Gastrocnemius medialis (tissue), 4 donors: ENCODE measurements around the gene PPT1. TPM values are rescaled to one million over a fixed set of nuclear protein-coding genes. Genes with fewer than 3 reads are reported as not detected.

Experiments used
- ATAC-seq, 2 donors: fragments of 150-250 bp; one replicate each; pipeline ENCODE4 v1.9.1; 2016
- DNase-seq, 2 donors: peaks; one replicate each; pipeline ENCODE4 v3.0.0-alpha.2; 2019
- H3K27ac ChIP-seq, 4 donors: fragments of 200-600 bp; sonication (generic); 1 replicate in 1 of 4; 2 replicates in 3 of 4; pipeline ENCODE4 v1.5.1; 2016 to 2018; ENCODE audit warnings: mild to moderate bottlenecking in 2 of 4, moderate library complexity in 1 of 4
- H3K27me3 ChIP-seq, 3 donors: fragments of 200-600 bp; sonication (generic) in 2 of 3; 1 replicate in 1 of 3; 2 replicates in 2 of 3; pipeline versions ENCODE4 v1.5.1 to v1.6.0; 2016 to 2019; ENCODE audit warnings: mild to moderate bottlenecking in 1 of 3, moderate library complexity in 1 of 3
- H3K36me3 ChIP-seq, 2 donors: fragments of 200-600 bp; sonication (generic) in 1 of 2; one replicate each; pipeline ENCODE4 v1.5.1; 2017 to 2018
- H3K4me1 ChIP-seq, 2 donors: fragments of 200-600 bp; sonication (generic) in 1 of 2; one replicate each; pipeline ENCODE4 v1.5.1; 2016 to 2017; ENCODE audit warnings: mild to moderate bottlenecking in 2 of 2
- H3K4me3 ChIP-seq, 4 donors: fragments of 200-600 bp; sonication (generic) in 3 of 4; 1 replicate in 1 of 4; 2 replicates in 3 of 4; pipeline ENCODE4 v1.5.1; 2016 to 2019; ENCODE audit warnings: mild to moderate bottlenecking in 2 of 4
- H3K9me3 ChIP-seq, 3 donors: fragments of 200-600 bp; sonication (generic) in 2 of 3; 1 replicate in 1 of 3; 2 replicates in 2 of 3; pipeline ENCODE4 v1.5.1; 2016 to 2019
- POLR2A ChIP-seq, 2 donors: fragments of 450-650 bp; IDR thresholded peaks; one replicate each; pipeline ENCODE4 v1.6.1; 2017; ENCODE audit warnings: antibody characterized with exemption in 2 of 2, mild to moderate bottlenecking in 2 of 2, moderate library complexity in 2 of 2
- in situ Hi-C, 4 donors: fragments of 200-750 bp; cut with MboI; loops; one replicate each; pipeline versions ENCODE4 v1.15.0 to v1.8.0; 2017; ENCODE audit warnings: low sequenced_read_pairs in 4 of 4
- intact Hi-C: fragments of 100-400 bp; cut with DNase I; formaldehyde crosslinking; loops from one replicate; pipeline ENCODE4 v1.15.1; 2023; ENCODE audit warnings: low total_unique reads
- total RNA-seq, 4 donors: library from RNA; depleted of rRNA; stranded (reverse); fragments of >200 nt; gene quantifications; one replicate each; pipeline versions ENCODE4 v1.1.0 to v1.2.3, GENCODE V29; 2016
- TF ChIP-seq, protein P1 (sequence below), 5 experiments: fragments of 450-650 bp in 3 of 5; fragments of 200-600 bp in 2 of 5; sonication (generic) in 2 of 5; IDR thresholded peaks in 4 of 5; conservative IDR thresholded peaks in 1 of 5; 1 replicate in 4 of 5; 2 replicates in 1 of 5; pipeline ENCODE4 v1.5.1; 2016 to 2019; ENCODE audit warnings: antibody characterized with exemption in 5 of 5, mild to moderate bottlenecking in 3 of 5, moderate library complexity in 3 of 5

Gene PPT1
- total RNA-seq, 4 donors from 2014 or later = 8.5 to 23.2 (median 13.4) TPM

DNA sequence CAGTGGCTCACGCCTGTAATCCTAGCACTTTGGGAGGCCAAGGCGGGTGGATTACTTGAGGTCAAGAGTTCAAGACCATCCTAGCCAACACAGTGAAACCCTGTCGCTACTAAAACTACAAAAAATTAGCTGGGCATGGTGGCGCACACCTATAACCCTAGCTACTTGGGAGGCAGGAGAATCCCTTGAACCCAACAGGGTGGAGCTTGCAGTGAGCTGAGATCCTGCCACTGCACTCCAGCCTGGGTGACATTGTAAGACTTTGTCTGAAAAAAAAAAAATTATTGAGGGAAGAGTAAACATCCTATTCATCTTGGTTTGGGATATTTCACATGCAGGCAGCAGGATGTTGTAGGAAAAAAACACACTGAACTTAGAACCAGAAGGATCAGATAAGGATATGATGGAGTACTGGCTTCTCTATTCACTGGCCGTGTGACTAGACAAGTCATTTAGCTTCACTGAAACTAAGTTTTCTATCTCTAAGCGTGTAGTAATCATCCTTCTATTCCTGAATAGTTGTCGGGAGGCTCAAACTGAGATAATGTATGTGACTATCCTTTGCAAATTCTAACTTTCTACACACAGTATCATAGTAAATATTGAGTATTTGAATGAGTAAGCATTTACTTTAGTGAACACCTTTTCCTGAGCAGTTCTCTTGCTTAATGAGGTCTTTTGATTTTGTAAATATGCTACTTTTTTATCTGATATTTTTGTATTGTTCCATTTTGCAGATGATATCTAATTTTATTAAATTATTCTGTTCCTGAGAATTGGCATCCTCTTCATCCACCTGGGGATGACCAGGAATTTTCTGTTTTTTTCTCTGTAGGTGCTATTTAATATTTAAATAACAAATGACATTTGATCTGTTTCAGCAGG is 38.4 kb downstream of the PPT1 start:
- no peaks in the 10 kb centered on the region for H3K27me3 ChIP-seq
- TF ChIP-seq, protein P1, sequence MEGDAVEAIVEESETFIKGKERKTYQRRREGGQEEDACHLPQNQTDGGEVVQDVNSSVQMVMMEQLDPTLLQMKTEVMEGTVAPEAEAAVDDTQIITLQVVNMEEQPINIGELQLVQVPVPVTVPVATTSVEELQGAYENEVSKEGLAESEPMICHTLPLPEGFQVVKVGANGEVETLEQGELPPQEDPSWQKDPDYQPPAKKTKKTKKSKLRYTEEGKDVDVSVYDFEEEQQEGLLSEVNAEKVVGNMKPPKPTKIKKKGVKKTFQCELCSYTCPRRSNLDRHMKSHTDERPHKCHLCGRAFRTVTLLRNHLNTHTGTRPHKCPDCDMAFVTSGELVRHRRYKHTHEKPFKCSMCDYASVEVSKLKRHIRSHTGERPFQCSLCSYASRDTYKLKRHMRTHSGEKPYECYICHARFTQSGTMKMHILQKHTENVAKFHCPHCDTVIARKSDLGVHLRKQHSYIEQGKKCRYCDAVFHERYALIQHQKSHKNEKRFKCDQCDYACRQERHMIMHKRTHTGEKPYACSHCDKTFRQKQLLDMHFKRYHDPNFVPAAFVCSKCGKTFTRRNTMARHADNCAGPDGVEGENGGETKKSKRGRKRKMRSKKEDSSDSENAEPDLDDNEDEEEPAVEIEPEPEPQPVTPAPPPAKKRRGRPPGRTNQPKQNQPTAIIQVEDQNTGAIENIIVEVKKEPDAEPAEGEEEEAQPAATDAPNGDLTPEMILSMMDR (IDR thresholded peaks at IDR 0.05 in 4 of 5, conservative IDR thresholded peaks at IDR 0.05 in 1 of 5) = no peak
- TF ChIP-seq POLR2A (IDR thresholded peaks at IDR 0.05) = no peak
- in situ Hi-C loops = no loop called here
- ATAC-seq (no peak), DNase-seq (no peak)
- intact Hi-C loops = no loop called here
- H3K9me3 ChIP-seq = no peaks in the 10 kb centered on the region
- peaks cover 43 to 44% of the 10 kb centered on the region in 2 donors for H3K4me1 ChIP-seq
- H3K4me3 ChIP-seq = no peak overlapping the region
- H3K27ac ChIP-seq = peak overlapping the region; percentile 62 to 73 (median 68)
- H3K36me3 ChIP-seq = peaks cover 0 to 39% of the 10 kb centered on the region in 2 donors

DNA sequence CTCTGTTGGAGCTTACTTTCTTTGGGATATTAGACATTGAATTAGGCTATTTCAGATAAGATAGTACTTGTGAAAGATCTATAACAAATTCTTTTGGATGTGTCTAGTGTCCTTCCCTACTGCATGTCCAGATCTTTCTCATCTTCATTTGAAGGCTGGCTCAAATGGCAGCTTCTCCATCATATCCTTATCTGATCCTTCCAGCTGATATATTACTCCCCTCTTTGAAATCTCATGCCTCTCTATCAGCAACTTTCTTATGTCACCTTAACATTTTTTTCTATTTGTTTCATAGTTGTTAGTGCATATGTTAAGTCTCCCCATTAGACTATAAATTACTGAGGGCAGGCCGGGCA is 39.0 kb downstream of the PPT1 start:
- H3K36me3 ChIP-seq = peaks cover 0 to 33% of the 10 kb centered on the region in 2 donors
- no peak for DNase-seq
- no peaks in the 10 kb centered on the region for H3K9me3 ChIP-seq
- TF ChIP-seq POLR2A (IDR thresholded peaks at IDR 0.05) = no peak
- TF ChIP-seq, protein P1 (IDR thresholded peaks at IDR 0.05 in 4 of 5, conservative IDR thresholded peaks at IDR 0.05 in 1 of 5) = no peak
- intact Hi-C loops (no loop called here), in situ Hi-C loops (no loop called here)
- peaks cover 44 to 47% of the 10 kb centered on the region in 2 donors for H3K4me1 ChIP-seq
- no peak overlapping the region for H3K4me3 ChIP-seq
- no peak for ATAC-seq
- H3K27ac ChIP-seq = peak overlapping the region; percentile 62 to 73 (median 68)
- no peaks in the 10 kb centered on the region for H3K27me3 ChIP-seq

DNA sequence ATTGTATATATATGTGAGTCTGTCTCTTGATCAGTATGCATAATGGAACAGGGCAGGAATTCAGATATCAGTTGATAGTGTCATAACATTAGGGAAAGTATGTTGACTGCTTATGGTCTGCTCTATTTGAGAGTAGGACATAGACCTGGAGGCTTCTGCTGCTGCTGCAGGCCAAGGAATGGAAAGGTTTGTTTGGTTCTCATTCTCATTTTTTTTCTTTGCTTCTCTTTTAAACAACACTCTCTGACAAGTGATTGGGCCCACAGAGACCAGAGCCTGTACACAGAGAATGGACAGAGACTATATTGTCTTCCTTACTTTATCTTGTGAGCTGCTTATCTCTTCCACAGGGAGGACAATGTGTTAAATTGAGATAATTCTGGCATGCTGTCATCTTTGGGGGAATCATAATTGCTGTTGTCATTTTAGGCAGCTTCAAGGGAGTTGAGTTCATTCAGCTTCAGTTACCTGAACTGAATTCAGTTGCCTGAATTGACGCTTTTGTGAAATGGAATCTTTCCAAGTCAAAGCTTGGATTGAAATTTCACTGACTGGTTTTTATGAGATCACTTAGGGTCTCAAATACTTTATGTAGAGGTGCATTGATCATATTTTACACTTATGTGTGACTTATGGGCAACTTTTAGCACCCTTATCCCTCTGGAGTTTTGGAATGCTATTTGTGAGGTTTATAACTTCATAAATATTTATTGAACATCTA is 39.6 kb downstream of the PPT1 start:
- no peak for TF ChIP-seq POLR2A (IDR thresholded peaks at IDR 0.05)
- TF ChIP-seq, protein P1 (IDR thresholded peaks at IDR 0.05 in 4 of 5, conservative IDR thresholded peaks at IDR 0.05 in 1 of 5) = no peak
- DNase-seq (no peak), ATAC-seq (no peak)
- H3K4me1 ChIP-seq = peaks cover 44 to 49% of the 10 kb centered on the region in 2 donors
- H3K36me3 ChIP-seq = peaks cover 0 to 28% of the 10 kb centered on the region in 2 donors
- H3K27ac ChIP-seq = peak overlapping the region; percentile 62 to 73 (median 68)
- H3K4me3 ChIP-seq = no peak overlapping the region
- H3K9me3 ChIP-seq = no peaks in the 10 kb centered on the region
- no peaks in the 10 kb centered on the region for H3K27me3 ChIP-seq
- in situ Hi-C loops (no loop called here), intact Hi-C loops (no loop called here)

DNA sequence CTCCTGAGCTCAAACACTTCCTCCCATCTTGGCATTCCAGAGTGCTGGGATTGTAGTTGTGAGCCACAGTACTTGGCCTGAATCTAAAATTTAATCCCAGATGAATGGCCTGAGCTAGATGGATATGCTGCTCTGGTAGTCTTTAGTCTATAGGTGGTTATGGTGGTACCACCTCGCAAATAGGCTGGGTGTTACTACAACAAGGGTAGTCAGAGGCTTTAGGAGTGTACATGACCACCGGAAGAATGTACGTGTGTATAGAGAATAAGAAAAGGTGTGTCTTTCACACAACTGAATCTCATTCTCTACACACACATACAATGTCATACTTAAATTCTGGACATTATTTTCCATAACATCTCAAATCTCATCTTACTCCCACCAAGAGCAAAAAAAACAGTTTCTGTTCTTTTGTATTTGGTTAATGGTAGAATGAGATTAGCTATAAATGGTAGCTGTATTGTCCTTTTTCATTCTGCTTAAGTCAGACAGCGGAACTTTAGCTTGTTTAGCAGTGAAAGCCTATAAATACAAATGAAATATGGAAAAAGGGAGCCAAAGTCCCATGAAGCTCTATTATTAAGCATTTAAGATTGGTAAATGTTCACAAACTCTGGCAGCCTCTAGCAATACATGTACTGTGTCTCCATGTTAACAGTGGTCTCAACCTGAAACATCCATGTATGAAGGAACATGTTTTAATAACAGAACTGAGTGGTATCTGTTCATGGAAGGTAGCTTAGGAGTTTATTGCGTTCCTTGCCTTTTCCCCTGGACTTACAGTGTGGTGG is 40.3 kb downstream of the PPT1 start:
- intact Hi-C loops (no loop called here), in situ Hi-C loops (no loop called here)
- Histone ChIP-seq H3K27ac (peak overlapping the region in 2 of 4 donors; percentile 70 to 73), H3K27me3 (no peaks in the 10 kb centered on the region), H3K36me3 (peaks cover 0 to 21% of the 10 kb centered on the region in 2 donors), H3K4me1 (peaks cover 44 to 49% of the 10 kb centered on the region in 2 donors), H3K9me3 (no peaks in the 10 kb centered on the region), H3K4me3 (no peak overlapping the region)
- no peak for DNase-seq
- no peak for ATAC-seq
- TF ChIP-seq POLR2A (IDR thresholded peaks at IDR 0.05) = no peak
- TF ChIP-seq, protein P1 (IDR thresholded peaks at IDR 0.05 in 4 of 5, conservative IDR thresholded peaks at IDR 0.05 in 1 of 5) = no peak
